B cell (primary cell): ENCODE results near the gene TPSAB1. TPM values are rescaled to one million over a fixed set of nuclear protein-coding genes. Genes with fewer than 3 reads are reported as not detected.
"Not testable (repeated sequence)": the region's sequence is repeated elsewhere in the genome, so short reads cannot be mapped to it uniquely, and the experiment has no call there.

Experiments
- ATAC-seq: fragments of 200-7000 bp; cut with Tn5 transposase; one replicate; pipeline ENCODE4 v1.10.0; 2021; ENCODE audit warnings: low read depth, mild to moderate bottlenecking, moderate number of reproducible peaks, moderate library complexity
- CTCF ChIA-PET: fragments of 350-600 bp; sonication (Branson Sonifier 250); formaldehyde crosslinking; loops from one replicate; lab custom pipeline; 2021; ENCODE audit warnings: antibody characterized with exemption, inconsistent platforms; lab: Charles Lee
- POLR2A ChIA-PET: fragments of 350-600 bp; sonication (Branson Sonifier 250); formaldehyde crosslinking; loops from one replicate; lab custom pipeline; 2021; ENCODE audit warnings: antibody characterized with exemption; lab: Charles Lee
- DNase-seq: peaks from one replicate; pipeline ENCODE4 v3.0.0; 2013
- H2AFZ ChIP-seq: 2 replicates; pipeline ENCODE4 v1.6.1; 2012; ENCODE audit warnings: mild to moderate bottlenecking, low read depth, low read length; ENCODE audit not compliant: insufficient read depth, poor library complexity, severe bottlenecking
- H3K27ac ChIP-seq, 2 donors: 1 replicate in 1 of 2; 2 replicates in 1 of 2; pipeline ENCODE4 v1.5.1; 2012 to 2013; ENCODE audit warnings: low read length in 2 of 2, mild to moderate bottlenecking in 2 of 2, moderate library complexity in 1 of 2
- H3K27me3 ChIP-seq, 4 experiments: fragments of 200-600 bp in 1 of 4; sonication (generic) in 1 of 4; replicated peaks in 1 of 4; 1 replicate in 2 of 4; 2 replicates in 2 of 4; pipeline versions ENCODE4 v1.6.1 to v1.7.0; 2013 to 2016; ENCODE audit warnings: low read length in 3 of 4, mild to moderate bottlenecking in 2 of 4, mixed read lengths in 1 of 4, moderate library complexity in 1 of 4; ENCODE audit not compliant: insufficient read depth in 4 of 4, control insufficient read depth in 3 of 4; ENCODE audit errors: control extremely low read depth in 1 of 4
- H3K36me3 ChIP-seq, 2 experiments: replicated peaks in 1 of 2; 1 replicate in 1 of 2; 2 replicates in 1 of 2; pipeline versions ENCODE4 v1.6.1 to v1.7.1; 2013; ENCODE audit warnings: low read length in 1 of 2; ENCODE audit not compliant: insufficient read depth in 2 of 2, control insufficient read depth in 1 of 2; ENCODE audit errors: control extremely low read depth in 1 of 2, extremely low read depth in 1 of 2
- H3K4me1 ChIP-seq, 2 donors: fragments of 200-600 bp in 1 of 2; sonication (generic) in 1 of 2; 1 replicate in 1 of 2; 2 replicates in 1 of 2; pipeline versions ENCODE4 v1.5.1 to v1.6.1; 2013 to 2017; ENCODE audit warnings: low read length in 2 of 2; ENCODE audit not compliant: control insufficient read depth in 2 of 2, insufficient read depth in 2 of 2
- H3K4me2 ChIP-seq: replicated peaks from 2 replicates; pipeline ENCODE3; 2012; ENCODE audit warnings: mild to moderate bottlenecking, low read depth, low read length; ENCODE audit not compliant: poor library complexity, severe bottlenecking
- H3K4me3 ChIP-seq, 5 experiments: fragments of 200-600 bp in 1 of 5; sonication (generic) in 1 of 5; 1 replicate in 3 of 5; 2 replicates in 2 of 5; pipeline versions ENCODE4 v1.5.1 to v1.7.0; 2011 to 2016; ENCODE audit warnings: low read length in 4 of 5, mild to moderate bottlenecking in 4 of 5, low read depth in 2 of 5, control low read depth in 1 of 5, moderate library complexity in 1 of 5; ENCODE audit not compliant: insufficient read depth in 1 of 5; ENCODE audit errors: control extremely low read depth in 1 of 5, extremely low read depth in 1 of 5
- H3K79me2 ChIP-seq: fragments of 200-600 bp; sonication (generic); one replicate; pipeline ENCODE4 v1.6.0; 2016; ENCODE audit warnings: low read length; ENCODE audit not compliant: control insufficient read depth, insufficient read depth
- H3K9ac ChIP-seq: fragments of 200-600 bp; sonication (generic); 2 replicates; pipeline ENCODE4 v1.6.1; 2017; ENCODE audit warnings: mild to moderate bottlenecking, low read length, moderate library complexity
- H3K9me3 ChIP-seq, 3 donors: one replicate each; pipeline versions ENCODE4 v1.6.1 to v1.7.1; 2013; ENCODE audit warnings: low read length in 2 of 3; ENCODE audit not compliant: control insufficient read depth in 2 of 3, insufficient read depth in 1 of 3; ENCODE audit errors: control extremely low read depth in 1 of 3
- H4K20me1 ChIP-seq: 2 replicates; pipeline ENCODE4 v1.6.0; 2012; ENCODE audit warnings: mild to moderate bottlenecking, low read length; ENCODE audit not compliant: insufficient read depth, control insufficient read depth, poor library complexity, severe bottlenecking
- H3K27ac Mint-ChIP-seq: one replicate; pipeline ENCODE4 v1.8.0; 2021; ENCODE audit warnings: mixed read lengths
- H3K27me3 Mint-ChIP-seq: one replicate; pipeline ENCODE4 v1.8.0; 2021; ENCODE audit warnings: mixed read lengths
- H3K4me1 Mint-ChIP-seq: one replicate; pipeline ENCODE4 v1.8.0; 2021; ENCODE audit warnings: mixed read lengths
- H3K4me3 Mint-ChIP-seq: one replicate; pipeline ENCODE4 v1.8.0; 2021; ENCODE audit warnings: mixed read lengths
- H3K9me3 Mint-ChIP-seq: one replicate; pipeline ENCODE4 v1.8.0; 2022; ENCODE audit warnings: mixed read lengths; ENCODE audit not compliant: insufficient read depth
- WGBS: methylation state at CpG from one replicate; pipeline ENCODE4 v1.1.5; 2013; ENCODE audit warnings: missing lambda C conversion rate; ENCODE audit not compliant: insufficient coverage; 5-methylcytosine and 5-hydroxymethylcytosine counted together
- intact Hi-C: fragments of 100-400 bp; cut with micrococcal nuclease; formaldehyde crosslinking; loops from one replicate; pipeline ENCODE4 v1.10.0; 2022
- polyA minus RNA-seq: library from RNA; depleted of rRNA, polyadenylated mRNA; stranded (reverse); fragments of >200 nt; gene quantifications from 2 replicates; pipeline ENCODE4 v1.2.3, GENCODE V29; 2012
- polyA plus RNA-seq: library from polyadenylated mRNA; depleted of rRNA; stranded (reverse); fragments of >200 nt; gene quantifications from 2 replicates; pipeline ENCODE4 v1.2.3, GENCODE V29; 2012
- total RNA-seq, 2 donors: library from RNA; stranded (reverse); fragments of 120-200 nt in 1 of 2; gene quantifications; 1 replicate in 1 of 2; 2 replicates in 1 of 2; pipeline versions ENCODE4 v1.2.3 to v1.2.4, GENCODE V29; 2013 to 2022

The TPSAB1 gene
- not detected in 2 replicates for total RNA-seq
- total RNA-seq (2013): 0.16 TPM
- not detected in 2 replicates for polyA plus RNA-seq
- 0.21 TPM in 1 of 2 replicates, not detected in the other for polyA minus RNA-seq

GRCh38 chr16:1240436-1240835, at the start of gene TPSAB1:
TPSAB1 (plus strand) TSS chr16:1240705; CDS start chr16:1240939, 234 bp downstream.
- H3K79me2 ChIP-seq, CTCF ChIA-PET, H3K36me3 ChIP-seq, H3K9me3 ChIP-seq, H3K4me2 ChIP-seq, H3K27me3 ChIP-seq, POLR2A ChIA-PET, H3K9me3 Mint-ChIP-seq, DNase-seq, H3K4me3 Mint-ChIP-seq, H3K4me1 Mint-ChIP-seq, H3K9ac ChIP-seq, H4K20me1 ChIP-seq, H3K27ac Mint-ChIP-seq, ATAC-seq, intact Hi-C loops, H3K27me3 Mint-ChIP-seq, H3K4me1 ChIP-seq, H3K4me3 ChIP-seq, H2AFZ ChIP-seq, H3K27ac ChIP-seq: not testable (repeated sequence)
- no CpG with 5 or more reads among the region's 12 CpGs for WGBS

GRCh38 chr16:1190789-1191188, 49.7 kb upstream of the TPSAB1 start:
- ATAC-seq, H2AFZ ChIP-seq, H3K27me3 Mint-ChIP-seq, H3K27ac ChIP-seq, H3K9me3 Mint-ChIP-seq, H3K9me3 ChIP-seq, H3K27me3 ChIP-seq, H3K4me2 ChIP-seq, H3K4me3 ChIP-seq, H3K27ac Mint-ChIP-seq, H3K36me3 ChIP-seq, H3K79me2 ChIP-seq, H3K4me3 Mint-ChIP-seq, H4K20me1 ChIP-seq, H3K4me1 ChIP-seq, DNase-seq, H3K9ac ChIP-seq, CTCF ChIA-PET, intact Hi-C loops, POLR2A ChIA-PET, H3K4me1 Mint-ChIP-seq: not testable (repeated sequence)
- 91% methylated on average over 11 of the region's 11 CpGs for WGBS
